ENCODE measurements around the gene NENF. TPM values are rescaled to one million over a fixed set of nuclear protein-coding genes. Genes with fewer than 3 reads are reported as not detected.
"Not testable (repeated sequence)": the region's sequence is repeated elsewhere in the genome, so short reads cannot be mapped to it uniquely, and the experiment has no call there.

NENF gene
- polyA plus RNA-seq, 1 donor = 70.2 TPM

DNA sequence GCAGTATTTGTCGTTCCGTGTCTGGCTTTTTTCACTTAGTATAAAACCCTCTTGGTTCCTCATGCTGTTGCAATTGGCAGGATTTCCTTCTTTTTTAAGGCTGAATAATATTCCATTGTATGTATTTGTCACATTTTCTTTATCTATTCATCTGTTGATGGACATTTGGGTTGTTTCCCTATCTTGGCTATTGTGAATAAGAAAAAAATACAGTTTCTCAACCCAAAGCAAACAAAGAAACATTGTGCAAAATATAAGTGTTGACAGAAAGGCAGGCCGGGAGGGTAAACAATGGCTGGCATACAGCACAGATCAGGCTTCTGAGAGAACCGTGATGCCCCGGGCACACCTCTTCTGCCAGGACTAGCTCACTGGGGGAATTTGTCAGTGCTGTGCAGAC, 26.9 kb downstream of the NENF start:
- no peak for DNase-seq (ENCODE audit: low read depth)

DNA sequence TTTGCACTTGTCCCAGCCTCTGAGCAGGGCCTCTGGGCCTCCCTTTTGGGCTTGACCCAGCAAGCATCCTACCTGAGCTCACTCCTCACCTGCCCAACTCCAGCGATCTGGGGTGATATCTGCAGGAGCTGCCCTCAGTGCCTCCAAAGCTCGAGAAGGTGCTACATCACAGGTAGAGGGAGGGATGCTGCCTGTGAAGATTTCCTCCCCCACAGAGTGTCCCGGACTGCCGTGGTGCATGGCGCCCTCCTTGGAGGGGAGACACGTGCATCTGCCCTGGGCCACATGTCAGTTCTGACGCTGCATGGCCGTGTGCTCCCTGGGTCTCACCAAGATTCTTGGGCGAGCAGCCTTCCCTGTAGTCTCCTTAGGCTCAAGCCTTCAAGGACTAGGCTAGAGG, 27.7 kb downstream of the NENF start:
- DNase-seq (ENCODE audit: low read depth) = no peak

DNA sequence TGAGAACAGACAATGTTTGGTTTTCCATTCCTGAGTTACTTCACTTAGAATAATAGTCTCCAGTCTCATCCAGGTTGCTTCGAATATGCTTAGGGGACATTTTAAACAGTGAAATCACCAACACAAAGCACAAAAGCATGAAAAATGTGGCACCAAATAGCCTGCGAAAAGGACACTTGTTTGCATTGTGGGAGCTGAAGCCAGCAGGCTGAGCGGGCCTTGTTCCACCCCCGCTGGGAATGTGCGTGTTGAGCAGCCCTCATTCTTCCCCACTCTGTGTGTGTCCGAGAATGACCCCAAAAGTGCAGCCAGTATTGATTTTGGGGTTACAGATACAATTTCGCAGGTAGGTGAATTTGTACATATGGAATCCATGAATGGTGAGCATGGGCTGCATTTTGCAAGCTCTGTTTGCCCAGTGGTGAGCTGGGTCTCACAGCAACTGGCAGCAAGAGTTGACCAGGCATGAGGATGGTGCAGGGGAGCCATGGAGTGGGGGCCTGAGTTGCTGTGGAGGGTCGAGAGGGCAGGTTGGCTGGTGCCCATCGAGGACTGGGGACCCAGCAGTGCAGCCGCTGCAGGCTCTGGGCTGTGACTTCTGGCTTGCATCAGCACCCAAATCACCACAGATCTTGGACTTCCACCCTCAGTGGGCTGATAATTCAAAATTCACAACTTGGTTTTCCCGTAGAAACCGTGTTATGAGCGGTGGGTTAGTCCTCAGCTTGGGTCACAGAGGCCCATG, 29.4 kb downstream of the NENF start:
- DNase-seq (ENCODE audit: low read depth) = no peak

DNA sequence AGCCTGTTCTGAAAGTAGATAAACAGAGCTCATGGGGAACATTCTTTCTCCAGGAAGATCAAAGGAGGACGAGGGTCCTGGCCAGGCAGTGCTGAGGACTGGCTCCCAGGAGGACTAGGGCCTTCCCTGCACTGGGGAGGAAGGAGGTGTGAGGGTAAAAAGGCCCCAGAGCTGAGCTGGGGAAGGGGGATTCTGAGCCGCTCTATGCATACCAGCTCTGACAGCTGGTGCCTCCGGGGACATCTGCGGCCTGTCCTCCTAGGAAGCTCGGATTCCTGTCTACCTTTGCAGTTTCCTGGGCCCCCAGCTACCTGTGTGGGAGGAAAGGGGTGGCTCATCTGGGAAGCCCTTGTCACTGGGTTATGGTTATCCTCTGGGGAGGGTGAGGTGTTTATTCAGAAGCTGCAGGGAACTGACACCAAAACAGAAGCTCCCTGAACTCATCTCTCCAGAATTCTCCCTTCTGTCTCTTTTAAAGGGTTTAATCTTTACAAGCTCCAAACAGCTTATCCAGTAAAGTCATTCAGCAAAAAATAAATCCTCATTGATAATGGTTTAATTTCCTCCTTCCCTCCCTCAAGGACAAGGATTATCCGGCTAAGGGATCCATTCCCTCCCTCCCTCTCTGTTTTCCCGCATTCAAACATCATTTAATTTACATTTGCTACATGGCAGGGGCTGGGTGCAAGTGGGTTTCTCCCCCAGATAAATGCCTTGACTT, 31.0 kb downstream of the NENF start:
- DNase-seq (ENCODE audit: low read depth) = no peak

DNA sequence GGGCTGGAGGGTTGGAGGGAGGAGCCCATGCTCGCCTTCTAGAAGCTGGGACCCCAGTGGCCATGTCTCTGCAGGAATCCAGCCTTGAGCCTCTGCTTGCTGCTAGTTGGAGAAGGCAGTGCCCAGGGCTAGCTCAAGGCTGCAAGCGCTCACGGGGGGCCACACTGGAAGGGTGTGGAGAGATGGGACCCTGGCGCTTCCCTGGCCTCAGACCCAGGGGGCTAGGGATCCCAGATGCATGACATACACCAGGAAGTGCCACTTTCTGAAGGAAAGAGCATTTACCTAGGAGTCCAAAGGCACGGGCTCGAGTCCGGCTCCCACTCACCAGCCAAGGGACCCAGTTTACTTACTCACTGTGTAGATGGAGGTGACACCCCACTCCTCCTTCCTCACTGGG, 32.6 kb downstream of the NENF start:
- DNase-seq (ENCODE audit: low read depth) = no peak

DNA sequence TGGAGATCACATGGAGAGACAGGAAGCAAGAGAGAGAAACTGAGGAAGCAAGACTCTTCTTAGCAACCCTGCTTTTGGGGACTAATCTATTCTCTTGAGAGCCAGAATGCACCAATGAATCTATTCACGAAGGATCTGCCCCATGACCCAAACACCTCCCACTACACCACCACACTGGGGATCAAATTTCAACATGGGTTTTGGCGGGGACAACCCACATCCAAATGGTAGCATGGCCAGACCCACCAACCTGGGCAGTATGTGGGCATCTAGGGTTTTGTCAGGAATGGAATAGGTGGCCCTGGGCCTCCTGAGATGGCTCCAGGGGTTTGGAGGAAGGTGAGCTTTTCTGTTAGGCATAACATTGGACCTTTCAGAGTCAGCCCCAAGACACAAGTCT, 33.7 kb downstream of the NENF start:
- no peak for DNase-seq (ENCODE audit: low read depth)

DNA sequence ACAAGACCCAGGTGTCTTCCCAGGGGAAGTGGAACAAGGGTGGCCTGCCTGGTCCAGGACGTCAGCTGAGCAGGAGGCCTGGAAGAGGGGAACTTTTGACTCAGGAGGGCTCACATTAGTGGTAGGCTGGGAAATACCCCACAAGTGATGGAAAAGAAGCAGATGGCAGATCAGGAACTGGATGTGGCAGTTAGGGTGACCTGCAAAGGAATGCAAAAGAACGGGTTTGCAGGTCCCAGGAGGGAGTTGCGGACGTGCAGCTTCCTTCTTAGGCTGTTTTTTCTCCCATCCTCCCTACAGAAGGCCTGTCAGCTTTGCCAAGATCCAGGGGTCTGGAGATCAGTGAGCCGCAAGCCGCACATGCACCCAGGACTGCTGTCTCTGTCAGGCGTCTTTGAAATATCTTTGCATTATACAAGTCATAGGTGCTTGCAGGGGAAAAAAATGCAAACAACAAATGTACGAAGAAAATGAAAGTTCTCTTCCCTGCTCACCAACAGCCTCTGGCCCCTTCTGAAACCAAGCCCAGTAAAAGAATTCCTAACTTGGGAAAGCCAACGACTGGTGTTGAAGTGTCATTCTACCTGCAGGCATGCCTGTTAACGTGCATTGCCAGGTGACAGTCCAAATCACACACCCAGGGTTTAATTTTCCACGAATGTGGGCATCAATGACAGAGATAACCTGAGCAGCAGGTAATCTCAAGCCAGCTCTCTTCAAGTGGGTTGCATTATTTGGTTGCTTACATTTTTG, 34.4 kb downstream of the NENF start:
- DNase-seq (ENCODE audit: low read depth) = no peak

DNA sequence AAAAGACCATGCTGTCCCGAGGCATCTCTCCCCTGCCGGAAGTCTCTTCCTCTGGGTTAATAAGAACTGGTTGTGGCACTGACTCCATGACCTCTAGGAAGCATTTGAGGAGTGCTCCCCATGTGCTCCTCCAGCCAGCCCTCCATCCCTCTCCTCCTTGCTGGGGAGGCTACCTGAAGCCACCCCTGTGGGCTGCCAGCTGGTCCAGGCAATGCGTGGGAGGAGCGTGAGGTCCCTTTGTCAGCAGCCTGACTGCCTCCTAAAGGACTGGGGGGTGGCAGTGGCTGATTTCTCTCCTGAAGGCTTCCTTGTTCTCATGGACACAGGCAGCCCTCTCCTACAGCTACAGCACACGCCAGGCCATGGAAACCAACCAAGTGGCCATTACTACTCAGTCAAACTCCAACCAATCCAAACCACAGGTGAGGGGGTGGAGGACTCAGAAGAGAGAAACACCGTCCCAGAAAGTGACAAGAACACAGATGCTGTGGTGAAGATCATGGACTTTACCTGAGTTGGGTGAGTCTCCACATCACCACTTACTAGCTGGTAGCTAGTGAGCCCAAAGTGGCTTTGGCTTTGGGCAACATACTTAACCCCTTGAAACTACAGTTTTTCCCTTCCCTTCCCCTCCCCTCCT, 35.2 kb downstream of the NENF start:
- no peak for DNase-seq (ENCODE audit: low read depth)

DNA sequence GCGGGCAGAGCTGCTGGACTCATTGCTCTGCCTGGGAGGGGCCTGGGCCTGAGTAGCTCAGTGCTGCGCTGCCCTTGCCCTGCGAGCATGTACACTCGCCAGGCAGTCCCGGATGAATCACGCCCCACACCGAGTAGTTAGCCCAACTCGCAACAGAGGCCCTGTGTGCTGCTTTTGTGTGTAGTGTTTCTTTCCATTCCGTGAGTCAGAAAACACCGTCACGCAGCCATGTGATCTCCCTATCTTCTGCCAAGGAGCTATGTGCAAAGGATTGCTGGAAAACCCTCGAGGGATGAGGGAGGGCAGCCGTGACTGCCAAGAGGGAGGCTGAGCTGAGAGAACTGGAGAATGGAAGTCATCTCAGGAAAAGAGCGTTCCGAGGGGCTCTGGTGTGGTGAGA, 37.3 kb downstream of the NENF start:
- DNase-seq (ENCODE audit: low read depth) = peak; percentile 80

DNA sequence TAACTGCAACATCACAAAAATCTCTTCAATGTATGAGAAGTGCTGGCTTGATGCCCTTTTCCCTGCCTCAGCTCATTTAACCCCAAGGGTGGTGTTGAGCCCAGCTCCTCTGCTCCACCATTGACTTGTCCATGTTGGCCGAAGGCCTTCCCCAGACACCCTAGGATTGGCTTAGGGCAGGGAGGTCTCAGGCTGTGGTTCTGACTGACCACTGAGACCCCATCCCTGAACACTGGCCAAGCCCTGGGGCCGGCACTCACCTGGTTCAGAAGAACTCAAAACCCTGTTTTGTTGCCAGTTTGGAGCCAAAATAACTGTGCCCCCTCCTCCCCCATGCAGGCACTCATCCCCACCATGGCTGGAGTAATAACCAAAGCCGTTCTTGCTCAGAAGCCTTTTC, 38.6 kb downstream of the NENF start:
- no peak for DNase-seq (ENCODE audit: low read depth)

DNA sequence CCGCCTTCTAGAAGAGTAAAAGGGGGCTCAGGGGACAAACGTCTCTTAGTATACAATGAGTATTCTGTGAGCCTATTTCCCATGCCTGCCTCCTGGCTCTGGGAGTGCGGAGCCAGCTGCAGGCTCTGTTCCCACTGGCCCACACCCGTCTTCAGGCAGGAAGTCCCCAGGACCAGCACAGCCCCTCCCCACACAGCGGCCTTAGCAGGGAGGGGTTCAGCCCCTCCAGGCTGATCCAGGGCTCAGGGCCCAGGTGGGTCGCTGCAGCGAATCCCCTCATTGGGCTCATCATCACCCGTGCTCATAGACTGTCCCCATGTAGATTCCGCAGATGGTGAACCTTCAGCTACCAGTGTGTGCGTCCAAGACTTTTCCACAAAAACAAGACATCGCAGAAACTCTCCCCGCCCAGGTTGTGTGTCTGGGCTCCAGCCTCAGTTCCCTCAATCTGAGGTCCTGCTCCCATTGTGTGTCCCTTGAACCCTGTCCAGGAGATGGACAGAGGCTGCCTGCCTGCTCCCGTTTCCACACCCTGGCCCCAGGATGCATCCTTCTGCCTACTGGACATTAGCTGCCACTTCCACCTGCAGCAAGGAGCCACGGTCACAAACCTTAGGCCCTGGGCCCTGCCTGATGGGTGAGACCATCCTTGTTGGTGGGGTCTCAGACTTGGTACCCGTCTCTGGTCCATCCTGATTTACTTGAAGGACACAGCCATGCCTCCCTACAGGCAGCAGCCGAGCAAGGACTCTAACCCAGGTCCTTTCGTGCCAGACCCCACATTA, 39.4 kb downstream of the NENF start:
- no peak for DNase-seq (ENCODE audit: low read depth)

DNA sequence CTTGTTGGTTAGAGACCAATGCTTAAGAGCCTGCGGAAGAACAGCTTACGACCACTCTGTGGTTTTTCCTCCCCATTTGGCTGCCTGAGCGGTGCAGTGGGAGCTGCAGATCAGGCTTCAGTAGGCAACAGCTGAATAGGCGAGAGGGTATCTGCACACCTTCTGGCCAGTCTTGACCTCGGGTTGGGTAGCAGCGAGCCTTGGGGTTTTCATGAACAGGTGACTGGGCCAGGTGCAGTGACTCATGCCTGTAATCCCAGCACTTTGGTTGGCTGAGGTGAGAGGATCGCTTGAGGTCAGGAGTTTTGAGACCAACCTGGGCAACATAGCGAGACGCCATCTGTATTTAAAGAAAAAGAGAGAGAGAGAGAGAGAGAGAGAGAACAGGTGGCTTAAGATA, 41.0 kb downstream of the NENF start:
- no peak for DNase-seq (ENCODE audit: low read depth)

DNA sequence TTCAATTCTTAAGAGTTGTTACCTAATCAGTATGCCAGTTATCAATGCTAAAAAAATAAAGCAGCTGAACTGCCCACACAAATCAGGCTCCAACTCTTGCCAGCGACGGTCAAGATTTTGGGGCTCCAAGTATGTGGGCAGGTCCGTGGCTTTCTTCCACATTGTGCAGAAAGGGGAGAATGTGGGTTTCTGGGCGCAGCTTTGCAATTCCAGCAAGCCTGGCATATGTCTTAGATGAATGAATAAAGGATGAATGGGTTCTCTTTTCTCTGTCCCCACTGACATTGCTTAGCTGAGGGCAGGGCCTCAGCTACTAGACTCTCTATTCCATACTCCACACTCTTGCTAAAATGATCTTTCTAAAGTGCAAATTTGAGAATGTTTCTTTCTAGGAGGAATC, 42.4 kb downstream of the NENF start:
- DNase-seq (ENCODE audit: low read depth) = no peak

DNA sequence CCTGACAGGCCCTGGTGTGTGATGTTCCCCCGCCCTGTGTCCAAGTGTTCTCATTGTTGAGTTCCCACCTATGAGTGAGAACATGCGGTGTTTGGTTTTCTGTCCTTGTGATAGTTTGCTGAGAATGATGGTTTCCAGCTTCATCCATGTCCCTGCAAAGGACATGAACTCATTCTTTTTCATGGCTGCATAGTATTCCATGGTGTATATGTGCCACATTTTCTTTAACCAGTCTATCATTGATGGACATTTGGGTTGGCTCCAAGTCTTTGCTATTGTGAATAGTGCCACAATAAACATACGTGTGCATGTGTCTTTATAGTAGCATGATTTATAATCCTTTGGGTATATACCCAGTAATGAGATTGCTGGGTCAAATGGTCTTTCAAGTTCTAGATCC, 43.1 kb downstream of the NENF start:
- not testable (repeated sequence) for DNase-seq (ENCODE audit: low read depth)

DNA sequence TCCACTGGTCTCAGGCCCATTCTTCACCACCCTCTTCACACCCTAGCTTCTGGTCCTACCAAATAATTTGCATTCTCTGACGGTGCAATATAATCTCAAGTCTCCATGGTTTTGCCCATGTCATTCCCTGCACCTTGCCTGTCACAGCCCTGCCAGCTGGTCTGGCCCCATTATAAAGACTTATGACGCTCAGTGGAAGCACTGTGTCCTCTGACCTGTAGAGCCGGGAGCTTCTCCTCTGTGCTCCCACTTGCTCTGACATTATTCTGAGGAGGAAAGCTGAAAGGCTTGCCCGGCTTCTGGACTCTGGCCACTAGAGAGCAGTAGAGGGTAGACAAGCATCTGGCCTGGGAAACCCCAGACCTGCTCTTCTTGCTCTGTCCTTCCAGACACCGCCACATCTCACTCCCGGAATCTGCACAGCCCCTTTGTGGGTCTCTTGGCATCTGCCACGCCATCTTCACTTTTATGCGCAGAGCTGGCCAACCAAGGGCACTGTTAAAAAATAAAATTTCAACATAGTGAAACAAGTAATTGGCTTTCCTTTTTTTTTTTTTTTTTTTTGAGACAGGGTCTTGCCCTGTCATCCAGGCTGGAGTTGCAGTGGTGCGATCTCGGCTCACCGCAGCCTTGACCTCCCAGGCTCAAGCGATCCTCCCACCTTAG, 44.4 kb downstream of the NENF start:
- no peak for DNase-seq (ENCODE audit: low read depth)

DNA sequence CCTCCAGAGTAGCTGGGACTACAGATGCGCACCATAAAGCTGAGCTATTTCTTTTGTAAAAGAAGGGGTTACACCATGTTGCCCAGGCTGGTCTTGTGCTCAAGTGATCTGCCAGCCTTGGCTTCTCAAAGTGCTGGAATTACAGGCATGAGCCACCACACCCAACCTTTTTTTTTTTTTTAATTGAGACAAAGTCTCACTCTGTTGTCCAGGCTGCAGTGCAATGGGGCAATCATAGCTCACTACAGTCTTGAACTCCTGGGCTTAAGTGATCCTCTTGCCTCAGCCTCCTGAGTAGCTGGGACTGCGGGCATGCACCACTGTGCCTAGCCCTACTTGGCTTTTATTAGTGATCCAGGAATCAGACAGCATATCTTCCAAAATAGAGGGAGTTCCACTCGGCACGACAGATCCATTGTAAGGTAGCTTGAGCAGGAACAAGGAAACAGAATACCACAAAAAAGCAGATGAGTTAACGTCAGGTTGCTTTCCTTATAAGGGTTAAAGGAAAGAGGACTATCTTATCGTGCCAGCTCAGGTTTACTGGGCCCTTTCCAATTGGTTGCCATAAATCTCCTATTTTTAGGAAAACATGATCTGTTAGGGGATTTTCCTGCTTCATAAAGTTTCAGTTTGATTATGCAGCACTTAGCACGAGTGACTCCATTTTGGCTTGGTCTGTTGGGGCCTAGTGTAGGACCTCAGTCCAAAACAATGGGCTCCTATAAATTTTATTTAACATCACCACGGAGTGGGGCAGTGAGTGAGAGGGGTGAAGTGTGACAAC, 45.2 kb downstream of the NENF start:
- no peak for DNase-seq (ENCODE audit: low read depth)

DNA sequence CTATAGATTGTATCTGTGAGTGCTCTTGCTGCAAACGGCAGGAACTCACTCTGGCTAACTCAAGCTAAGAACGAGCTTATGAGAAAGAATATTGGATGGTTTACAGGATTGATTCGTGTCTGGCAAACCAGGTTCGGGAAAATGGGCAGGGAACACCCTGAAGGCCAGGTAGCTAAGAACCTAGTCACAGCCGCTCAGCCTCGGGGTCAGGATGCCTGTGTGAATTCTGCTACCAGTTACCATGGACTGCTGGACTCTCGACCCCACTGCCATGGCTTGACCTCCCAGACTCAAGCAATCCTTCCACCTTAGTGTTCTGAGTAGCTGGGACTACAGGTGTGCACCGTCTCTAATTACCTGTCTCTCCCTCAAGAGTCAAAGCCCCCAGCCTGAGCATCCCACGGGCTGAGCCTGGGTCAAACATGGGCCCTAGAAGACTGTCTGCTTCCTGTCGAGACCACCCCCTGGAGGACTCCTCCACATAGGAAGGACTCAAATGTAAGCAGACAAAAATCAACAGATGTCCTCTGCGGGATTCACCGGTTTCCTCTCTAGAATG, 45.8 kb downstream of the NENF start:
- no peak for DNase-seq (ENCODE audit: low read depth)

DNA sequence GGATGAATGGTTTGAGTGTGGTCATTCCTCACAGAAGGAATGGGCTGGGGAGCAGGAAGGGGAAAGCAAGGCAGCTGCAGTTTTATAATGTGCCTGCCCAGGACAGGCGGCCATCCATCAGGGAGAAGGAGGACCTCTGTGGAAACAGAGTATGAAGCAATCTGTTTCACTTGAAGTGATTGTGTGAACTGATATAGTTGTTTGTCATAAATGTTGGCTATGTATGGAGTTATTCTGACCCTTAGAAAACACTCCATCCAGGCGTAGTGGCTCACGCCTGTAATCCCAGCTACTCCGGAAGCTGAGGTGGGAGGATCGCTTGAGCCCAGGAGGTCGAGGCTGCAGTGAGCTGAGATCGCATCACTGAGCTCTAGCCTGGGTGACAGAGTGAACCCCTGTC, 46.5 kb downstream of the NENF start:
- DNase-seq (ENCODE audit: low read depth) = no peak

DNA sequence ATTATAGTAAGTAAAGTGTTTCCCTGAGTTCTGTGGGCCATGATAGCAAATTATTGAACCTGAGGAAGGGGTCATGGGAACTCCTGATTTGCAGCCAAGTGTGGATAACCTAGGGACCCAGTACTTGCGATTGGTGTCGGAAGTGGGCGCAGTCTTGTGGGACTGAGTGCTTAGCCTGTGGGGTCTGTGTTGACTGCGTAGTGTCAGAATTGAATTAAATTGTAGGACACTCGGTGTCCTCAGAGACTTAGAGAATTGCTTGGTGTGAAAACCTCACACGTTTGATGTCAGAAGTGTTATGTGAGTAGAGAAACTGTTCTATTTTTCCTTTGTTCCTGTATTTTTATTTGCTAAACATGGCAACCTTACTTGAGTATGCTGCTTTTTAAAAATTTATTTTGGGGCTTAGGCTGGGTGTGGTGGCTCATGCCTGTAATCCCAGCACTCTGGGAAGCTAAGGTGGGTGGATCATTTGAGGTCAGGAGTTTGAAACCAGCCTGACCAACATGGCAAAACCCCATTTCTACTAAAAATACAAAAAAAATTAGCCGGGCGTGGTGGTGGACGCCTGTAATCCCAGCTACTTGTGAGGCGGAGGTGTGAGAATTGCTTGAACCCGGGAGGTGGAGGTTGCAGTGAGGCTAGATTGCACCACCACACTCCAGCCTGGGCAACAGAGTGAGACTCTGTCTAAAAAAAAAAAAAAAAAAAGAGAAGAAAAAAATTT, 48.2 kb downstream of the NENF start:
- DNase-seq (ENCODE audit: low read depth) = not testable (repeated sequence)

Measured in forelimb muscle (tissue), 1 donor.